OCI-LY1 (cell line): ENCODE results near the gene KRT78.
"Not testable (repeated sequence)": the region's sequence is repeated elsewhere in the genome, so short reads cannot be mapped to it uniquely, and the experiment has no call there.

Experiments used
- CTCF ChIP-seq: fragments of 200-600 bp; sonication (generic), shearing (Covaris generic); IDR thresholded peaks from 2 replicates; pipeline ENCODE4 v1.5.1; 2017; ENCODE audit warnings: mild to moderate bottlenecking, antibody characterized with exemption, low read length, moderate library complexity, mixed read lengths
- EZH2 ChIP-seq: fragments of 200-600 bp; sonication (generic), shearing (Covaris generic); IDR thresholded peaks from 2 replicates; pipeline ENCODE4 v1.8.0; 2017; ENCODE audit warnings: borderline replicate concordance, mixed run types, mild to moderate bottlenecking, antibody characterized with exemption, low read length, moderate library complexity, mixed read lengths

DNA sequence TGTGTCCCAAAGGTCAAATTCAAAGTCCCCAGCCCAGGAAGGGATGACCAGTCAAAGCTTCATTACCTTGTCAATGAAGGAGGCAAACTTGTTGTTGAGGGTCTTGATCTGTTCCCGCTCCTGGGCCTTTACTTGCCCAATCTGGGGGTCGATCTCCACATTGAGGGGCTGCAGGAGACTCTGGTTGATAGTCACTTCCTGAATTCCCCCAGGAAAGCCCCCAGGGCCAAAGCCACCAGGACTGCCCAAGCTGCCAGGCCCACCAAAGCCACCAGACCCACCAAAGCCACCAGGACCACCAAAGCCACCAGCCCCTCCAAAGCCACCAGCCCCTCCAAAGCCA is 53.5 kb downstream of the KRT78 start:
- not testable (repeated sequence) for TF ChIP-seq CTCF, EZH2
